GM06990 (cell line): ENCODE data around the gene FIG4.

Experiments
- DNase-seq: peaks from one replicate; pipeline ENCODE4 v3.0.0-alpha.2; 2011; ENCODE audit not compliant: insufficient read length; ENCODE audit errors: extremely low read depth
- H3K27me3 ChIP-seq: replicated peaks from 2 replicates; pipeline ENCODE4 v1.6.0; 2011; ENCODE audit warnings: low read length; ENCODE audit not compliant: control insufficient read depth, insufficient read depth
- H3K36me3 ChIP-seq: 2 replicates; pipeline ENCODE4 v1.5.1; 2011; ENCODE audit warnings: low read length; ENCODE audit not compliant: control insufficient read depth, insufficient read depth
- H3K4me3 ChIP-seq: replicated peaks from 2 replicates; pipeline ENCODE4 v1.5.1; 2011; ENCODE audit warnings: low read depth, mild to moderate bottlenecking, control low read depth, low read length
- TF ChIP-seq, protein P1 (sequence below): IDR thresholded peaks from 2 replicates; pipeline ENCODE4 v1.5.1; 2011; ENCODE audit warnings: low read length, control low read depth, mild to moderate bottlenecking, inconsistent platforms; ENCODE audit not compliant: insufficient read depth, poor library complexity, severe bottlenecking

FIG4 gene

DNA sequence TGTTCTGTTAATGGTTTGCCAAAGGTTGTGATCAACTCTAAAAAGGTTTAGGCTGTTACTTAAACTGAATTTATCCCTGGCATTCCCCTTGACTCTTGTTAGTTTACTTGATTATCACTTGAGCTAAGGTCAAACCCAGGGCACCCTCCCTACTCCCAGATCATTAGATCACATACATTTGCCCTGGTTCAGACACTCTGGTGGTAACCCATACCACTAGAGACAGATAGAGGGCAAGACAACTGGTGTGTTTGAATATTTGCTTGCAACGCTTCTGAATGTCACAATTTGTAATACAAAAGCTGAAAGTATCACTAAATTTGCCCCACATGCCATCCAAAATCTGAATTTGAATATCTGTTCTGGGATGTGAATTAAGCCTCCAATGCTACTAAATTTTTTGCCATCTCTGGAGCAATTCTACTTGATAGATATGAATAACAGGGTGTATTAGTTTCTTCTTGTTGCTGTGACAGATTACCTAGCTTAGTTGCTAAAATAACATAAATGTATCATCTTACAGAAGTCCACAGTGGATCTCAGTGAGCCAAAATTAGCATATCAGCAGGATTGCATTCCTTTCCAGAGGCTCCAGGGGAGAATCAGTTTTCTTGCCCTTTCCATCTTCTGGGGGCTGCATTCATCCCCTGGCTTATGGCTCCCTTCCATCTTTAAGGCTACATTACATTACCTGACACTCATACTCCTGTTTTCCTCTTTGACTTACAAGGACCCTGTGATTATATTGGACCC, 45.4 kb downstream of the FIG4 start:
- DNase-seq = no peak
- no peak overlapping the region for H3K4me3 ChIP-seq
- H3K27me3 ChIP-seq = no peaks in the 10 kb centered on the region
- TF ChIP-seq, protein P1, sequence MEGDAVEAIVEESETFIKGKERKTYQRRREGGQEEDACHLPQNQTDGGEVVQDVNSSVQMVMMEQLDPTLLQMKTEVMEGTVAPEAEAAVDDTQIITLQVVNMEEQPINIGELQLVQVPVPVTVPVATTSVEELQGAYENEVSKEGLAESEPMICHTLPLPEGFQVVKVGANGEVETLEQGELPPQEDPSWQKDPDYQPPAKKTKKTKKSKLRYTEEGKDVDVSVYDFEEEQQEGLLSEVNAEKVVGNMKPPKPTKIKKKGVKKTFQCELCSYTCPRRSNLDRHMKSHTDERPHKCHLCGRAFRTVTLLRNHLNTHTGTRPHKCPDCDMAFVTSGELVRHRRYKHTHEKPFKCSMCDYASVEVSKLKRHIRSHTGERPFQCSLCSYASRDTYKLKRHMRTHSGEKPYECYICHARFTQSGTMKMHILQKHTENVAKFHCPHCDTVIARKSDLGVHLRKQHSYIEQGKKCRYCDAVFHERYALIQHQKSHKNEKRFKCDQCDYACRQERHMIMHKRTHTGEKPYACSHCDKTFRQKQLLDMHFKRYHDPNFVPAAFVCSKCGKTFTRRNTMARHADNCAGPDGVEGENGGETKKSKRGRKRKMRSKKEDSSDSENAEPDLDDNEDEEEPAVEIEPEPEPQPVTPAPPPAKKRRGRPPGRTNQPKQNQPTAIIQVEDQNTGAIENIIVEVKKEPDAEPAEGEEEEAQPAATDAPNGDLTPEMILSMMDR = no peak
- H3K36me3 ChIP-seq = no peaks in the 10 kb centered on the region; the same call in 1 of the 2 replicates

DNA sequence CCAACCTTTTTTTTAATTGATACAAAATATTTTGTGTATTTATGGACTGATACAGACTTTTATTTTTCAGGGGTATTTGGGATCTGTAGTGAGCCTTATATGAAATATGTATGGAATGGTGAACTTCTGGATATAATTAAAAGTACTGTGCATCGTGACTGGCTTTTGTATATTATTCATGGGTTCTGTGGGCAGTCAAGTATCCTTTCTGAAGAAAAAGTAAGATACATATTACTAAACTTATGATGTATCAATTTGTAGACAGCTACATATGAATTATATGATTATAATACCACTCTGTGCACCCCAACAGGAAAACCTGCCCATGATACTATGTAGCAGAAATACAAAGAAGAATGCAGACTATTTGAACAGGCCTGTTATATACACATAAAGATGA, 47.2 kb downstream of the FIG4 start:
- Histone ChIP-seq H3K36me3 (no peaks in the 10 kb centered on the region; the same call in 1 of the 2 replicates), H3K4me3 (no peak overlapping the region), H3K27me3 (no peaks in the 10 kb centered on the region)
- TF ChIP-seq, protein P1 = no peak
- DNase-seq = no peak

DNA sequence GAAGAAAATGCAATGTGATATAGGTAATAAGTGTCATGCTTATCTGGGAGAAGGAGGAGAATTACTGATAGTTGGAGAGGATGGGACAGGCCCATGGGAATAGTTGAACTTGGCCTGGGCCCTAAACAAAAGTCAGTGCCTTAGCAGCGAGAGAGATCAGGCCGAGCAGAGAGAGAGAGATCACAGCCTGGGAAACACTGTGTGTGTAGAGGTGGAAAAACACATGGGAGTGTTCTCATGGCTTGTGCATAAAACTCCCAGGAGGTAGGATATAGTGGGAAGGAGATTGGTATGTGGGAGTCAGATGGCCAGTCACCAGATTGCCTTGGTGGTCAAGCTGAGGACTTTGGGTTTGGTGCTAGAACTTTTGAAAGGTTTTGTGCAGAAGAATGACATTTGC, 47.6 kb downstream of the FIG4 start:
- no peaks in the 10 kb centered on the region for H3K27me3 ChIP-seq
- TF ChIP-seq, protein P1 = no peak
- no peaks in the 10 kb centered on the region; the same call in 1 of the 2 replicates for H3K36me3 ChIP-seq
- no peak overlapping the region for H3K4me3 ChIP-seq
- no peak for DNase-seq

DNA sequence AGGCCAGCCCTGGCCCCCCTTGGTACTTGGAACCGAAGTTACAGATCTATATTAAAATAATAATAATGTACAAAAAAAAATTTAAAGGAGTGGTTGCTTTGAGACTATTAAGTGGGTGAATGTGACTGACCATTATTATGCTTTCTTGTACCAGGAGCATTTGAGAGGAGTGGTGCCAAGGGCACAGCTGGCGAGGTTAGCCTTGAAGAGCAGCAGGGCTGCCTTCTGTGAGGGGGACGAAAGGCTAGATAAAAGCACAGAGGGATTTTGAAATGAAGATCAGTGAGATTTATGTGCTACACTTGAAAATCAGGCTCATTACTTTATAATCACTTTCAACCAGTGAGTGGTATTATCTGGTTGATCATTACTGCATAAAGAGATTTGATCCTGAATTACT, 48.6 kb downstream of the FIG4 start:
- DNase-seq = no peak
- Histone ChIP-seq H3K27me3 (no peaks in the 10 kb centered on the region), H3K4me3 (no peak overlapping the region), H3K36me3 (no peaks in the 10 kb centered on the region; the same call in 1 of the 2 replicates)
- TF ChIP-seq, protein P1 = no peak

DNA sequence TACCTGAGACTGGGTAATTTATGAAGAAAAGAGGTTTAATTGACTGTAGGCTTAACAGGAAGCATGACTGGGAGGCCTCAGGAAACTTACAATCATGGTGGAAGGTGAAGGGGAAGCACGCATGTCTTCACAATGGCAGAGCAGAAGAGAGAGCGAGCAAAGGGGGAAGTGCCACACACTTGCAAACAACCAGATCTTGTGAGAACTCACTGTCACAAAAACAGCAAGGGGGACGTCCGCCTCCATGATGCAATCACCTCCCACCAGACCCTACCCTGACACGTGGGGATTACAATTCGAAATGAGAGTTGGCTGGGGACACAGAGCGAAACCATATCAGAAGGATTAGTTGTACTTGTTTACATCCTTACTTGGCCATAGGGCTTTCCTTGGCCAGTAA, 49.7 kb downstream of the FIG4 start:
- Histone ChIP-seq H3K36me3 (no peaks in the 10 kb centered on the region; the same call in 1 of the 2 replicates), H3K4me3 (no peak overlapping the region), H3K27me3 (no peaks in the 10 kb centered on the region)
- DNase-seq = no peak
- TF ChIP-seq, protein P1 = no peak
